Fibroblast of lung (primary cell): ENCODE measurements around the gene WIPF1. TPM values are rescaled to one million over a fixed set of nuclear protein-coding genes. Genes with fewer than 3 reads are reported as not detected.

ENCODE experiments used
- DNase-seq, 2 donors: peaks; one replicate each; pipeline versions ENCODE4 v3.0.0 to v3.0.0-alpha.2; 2010; ENCODE audit warnings: low read depth in 2 of 2
- H2AFZ ChIP-seq: 2 replicates; pipeline ENCODE4 v1.5.1; 2012; ENCODE audit warnings: low read length, control low read depth, inconsistent platforms
- H3K27ac ChIP-seq: 2 replicates; pipeline ENCODE4 v1.5.1; 2011; ENCODE audit warnings: low read length, control low read depth; ENCODE audit not compliant: insufficient read depth
- H3K27me3 ChIP-seq: 2 replicates; pipeline ENCODE4 v1.5.1; 2011; ENCODE audit warnings: mild to moderate bottlenecking, low read length; ENCODE audit not compliant: control insufficient read depth, insufficient read depth
- H3K36me3 ChIP-seq: 2 replicates; pipeline ENCODE4 v1.5.1; 2011; ENCODE audit warnings: low read length; ENCODE audit not compliant: control insufficient read depth, insufficient read depth
- H3K4me1 ChIP-seq: 2 replicates; pipeline ENCODE4 v1.5.1; 2011; ENCODE audit warnings: low read length; ENCODE audit not compliant: control insufficient read depth, insufficient read depth; ENCODE audit errors: extremely low read depth
- H3K4me2 ChIP-seq: 2 replicates; pipeline ENCODE4 v1.5.1; 2011; ENCODE audit warnings: low read length, control low read depth; ENCODE audit not compliant: insufficient read depth; ENCODE audit errors: extremely low read depth
- H3K4me3 ChIP-seq, 4 experiments: fragments of 200-600 bp in 1 of 4; sonication (generic) in 1 of 4; replicated peaks in 1 of 4; 2 replicates each; pipeline ENCODE4 v1.5.1; 2011 to 2016; ENCODE audit warnings: low read length in 4 of 4, low read depth in 3 of 4, mild to moderate bottlenecking in 3 of 4, control low read depth in 2 of 4, inconsistent platforms in 1 of 4, mixed read lengths in 1 of 4; ENCODE audit not compliant: insufficient read depth in 1 of 4; ENCODE audit errors: control extremely low read depth in 1 of 4
- H3K79me2 ChIP-seq: 2 replicates; pipeline ENCODE4 v1.5.1; 2012; ENCODE audit warnings: mild to moderate bottlenecking, low read length, inconsistent platforms; ENCODE audit not compliant: control insufficient read depth, insufficient read depth
- H3K9ac ChIP-seq: 2 replicates; pipeline ENCODE4 v1.5.1; 2011; ENCODE audit warnings: mild to moderate bottlenecking, low read length, control low read depth; ENCODE audit not compliant: insufficient read depth
- H3K9me3 ChIP-seq: 2 replicates; pipeline ENCODE4 v1.5.1; 2012; ENCODE audit warnings: low read depth, low read length; ENCODE audit not compliant: control insufficient read depth, insufficient read depth
- H4K20me1 ChIP-seq: 2 replicates; pipeline ENCODE4 v1.5.1; 2011; ENCODE audit warnings: low read length; ENCODE audit not compliant: control insufficient read depth, insufficient read depth; ENCODE audit errors: extremely low read depth
- CTCF ChIP-seq, 2 donors: IDR thresholded peaks in 1 of 2; conservative IDR thresholded peaks in 1 of 2; 1 replicate in 1 of 2; 2 replicates in 1 of 2; pipeline ENCODE4 v1.5.1; 2011 to 2012; ENCODE audit warnings: low read length in 2 of 2, control low read depth in 1 of 2, inconsistent platforms in 1 of 2, low read depth in 1 of 2, mild to moderate bottlenecking in 1 of 2
- EZH2 ChIP-seq: IDR thresholded peaks from 2 replicates; pipeline ENCODE4 v1.5.1; 2012; ENCODE audit warnings: low read length, control low read depth, mild to moderate bottlenecking; ENCODE audit errors: missing control alignments
- polyA plus RNA-seq, 2 donors: library from polyadenylated mRNA; depleted of rRNA in 1 of 2; stranded (reverse) in 1 of 2; unstranded in 1 of 2; fragments of >200 nt; gene quantifications; 2 replicates each; pipeline ENCODE4 v1.2.1, GENCODE V29; 2011 to 2012; ENCODE audit warnings: missing spikeins in 1 of 2
- total RNA-seq: library from RNA; depleted of rRNA; stranded (reverse); fragments of >200 nt; gene quantifications from 2 replicates; pipeline ENCODE4 v1.2.1, GENCODE V29; 2014

Gene WIPF1
- total and polyA plus RNA-seq, 2 donors (not counting 1 experiment from before 2014, with no cell fraction given): 10.7 to 23.6 TPM

- TF ChIP-seq EZH2: no peak
- TF ChIP-seq CTCF (conservative IDR thresholded peaks at IDR 0.05 in 1 of 2, IDR thresholded peaks at IDR 0.05 in 1 of 2; ENCODE audit: low read depth in 1 of 2, low read length in 2 of 2): no peak
- H3K36me3 ChIP-seq: no peaks in the 10 kb centered on the region
- no peaks in the 10 kb centered on the region for H3K27me3 ChIP-seq
- no peaks in the 10 kb centered on the region for H3K9me3 ChIP-seq
- H4K20me1 ChIP-seq: no peaks in the 10 kb centered on the region
- no peak for DNase-seq
- H3K27ac ChIP-seq: no peak overlapping the region
- no peak overlapping the region for H3K4me3 ChIP-seq
- H3K9ac ChIP-seq: no peak overlapping the region
- H3K4me2 ChIP-seq: no peak overlapping the region
- no peaks in the 10 kb centered on the region for H3K79me2 ChIP-seq
- no peaks in the 10 kb centered on the region for H3K4me1 ChIP-seq
- no peak overlapping the region for H2AFZ ChIP-seq
Observed at GRCh38 chr2:174643356-174643755, 45.8 kb upstream of the WIPF1 start.

- H3K9ac ChIP-seq: no peak overlapping the region
Observed at GRCh38 chr2:174641168-174641567, 43.6 kb upstream of the WIPF1 start.

DNA sequence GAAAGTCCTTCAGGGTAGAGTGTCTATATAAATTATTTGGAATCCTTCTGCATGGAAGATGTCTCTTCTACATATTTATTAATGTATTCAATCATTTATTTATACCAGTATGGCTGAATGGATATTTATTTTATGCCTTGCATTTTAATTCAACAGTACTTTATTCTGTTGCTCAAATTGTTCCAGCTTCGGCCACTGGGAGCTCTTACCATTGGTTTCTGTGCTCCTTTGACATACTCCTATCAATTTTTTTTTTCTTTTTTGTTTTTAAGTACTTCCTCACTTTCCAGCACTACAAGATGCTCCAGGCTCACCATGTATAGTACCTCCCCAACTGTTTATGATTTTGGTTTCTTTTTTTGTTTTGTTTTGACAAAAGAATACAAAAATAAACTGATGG lies 39.4 kb upstream of the WIPF1 start:
- no peak overlapping the region for H3K9ac ChIP-seq
- H3K4me2 ChIP-seq: no peak overlapping the region
- no peaks in the 10 kb centered on the region for H3K9me3 ChIP-seq
- H3K4me1 ChIP-seq: peaks cover 2% of the 10 kb centered on the region
- H3K27me3 ChIP-seq: no peaks in the 10 kb centered on the region
- DNase-seq: no peak
- no peaks in the 10 kb centered on the region for H3K36me3 ChIP-seq
- no peaks in the 10 kb centered on the region for H3K79me2 ChIP-seq
- H4K20me1 ChIP-seq: no peaks in the 10 kb centered on the region
- H3K4me3 ChIP-seq: no peak overlapping the region
- H2AFZ ChIP-seq: no peak overlapping the region
- no peak overlapping the region for H3K27ac ChIP-seq
- TF ChIP-seq EZH2 (no peak), CTCF (conservative IDR thresholded peaks at IDR 0.05 in 1 of 2, IDR thresholded peaks at IDR 0.05 in 1 of 2; ENCODE audit: low read depth in 1 of 2, low read length in 2 of 2) (peak in 1 of 2 donors; percentile 7)

More at GRCh38 chr2:174641168-174641567, 43.6 kb upstream of the WIPF1 start:
- no peak for TF ChIP-seq CTCF (conservative IDR thresholded peaks at IDR 0.05 in 1 of 2, IDR thresholded peaks at IDR 0.05 in 1 of 2; ENCODE audit: low read depth in 1 of 2, low read length in 2 of 2)
- no peak for TF ChIP-seq EZH2
- Histone ChIP-seq H3K4me3 (no peak overlapping the region), H3K79me2 (no peaks in the 10 kb centered on the region), H3K27me3 (no peaks in the 10 kb centered on the region), H3K27ac (no peak overlapping the region), H3K4me2 (no peak overlapping the region), H2AFZ (no peak overlapping the region), H3K4me1 (no peaks in the 10 kb centered on the region), H4K20me1 (no peaks in the 10 kb centered on the region), H3K36me3 (no peaks in the 10 kb centered on the region), H3K9me3 (no peaks in the 10 kb centered on the region)
- DNase-seq: no peak
